ENCODE measurements around the gene FAM8A1. TPM values are rescaled to one million over a fixed set of nuclear protein-coding genes. Genes with fewer than 3 reads are reported as not detected.

The FAM8A1 gene
- total and polyA plus RNA-seq, 4 donors = 12.1 to 38.4 (median 18.0) TPM

DNA sequence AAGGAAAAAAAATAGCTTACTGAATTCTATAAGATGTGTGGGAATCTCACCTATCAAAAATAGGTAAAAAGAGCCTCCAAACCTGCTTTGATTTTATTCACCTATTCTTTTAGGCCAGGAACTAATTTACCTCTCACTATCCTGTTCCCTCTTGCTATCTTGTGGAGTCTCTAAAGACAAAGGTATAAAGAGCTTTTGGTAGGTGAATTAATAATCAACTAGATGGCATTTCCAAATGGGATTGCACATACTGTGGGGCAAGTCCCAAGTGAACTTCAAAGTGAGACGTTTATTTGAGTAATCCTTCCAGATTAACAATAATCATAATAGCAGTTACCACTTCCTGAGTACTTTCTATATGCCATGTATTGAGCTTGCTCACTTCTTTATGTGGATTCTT lies 2.8 kb downstream of the FAM8A1 start:
- Histone ChIP-seq H3K4me3 (no peak overlapping the region), H3K27ac (ENCODE audit: low read depth in 1 of 2, low read length in 1 of 2) (no peak overlapping the region), H3K9me3 (ENCODE audit: control insufficient read depth in 4 of 4, insufficient read depth in 3 of 4, low read length in 3 of 4) (no peaks in the 10 kb centered on the region), H3K36me3 (ENCODE audit: control insufficient read depth in 4 of 4, insufficient read depth in 4 of 4, low read length in 4 of 4) (peaks cover 3 to 31% (median 12%) of the 10 kb centered on the region in 4 donors), H3K9ac (ENCODE audit: insufficient read depth in 1 of 2, low read length in 2 of 2) (no peak overlapping the region), H3K4me1 (ENCODE audit: control insufficient read depth in 5 of 5, insufficient read depth in 5 of 5, low read length in 5 of 5) (peaks cover 3 to 11% (median 5%) of the 10 kb centered on the region in 5 donors), H3K27me3 (ENCODE audit: control insufficient read depth in 3 of 3, insufficient read depth in 3 of 3, low read length in 2 of 3) (no peaks in the 10 kb centered on the region)
- ATAC-seq (ENCODE audit: insufficient read depth, low FRiP score) (no peak), DNase-seq (no peak)
- WGBS, 2 donors = 9 to 10% methylated on average over 1 of the region's 1 CpG
- TF ChIP-seq, protein P1, sequence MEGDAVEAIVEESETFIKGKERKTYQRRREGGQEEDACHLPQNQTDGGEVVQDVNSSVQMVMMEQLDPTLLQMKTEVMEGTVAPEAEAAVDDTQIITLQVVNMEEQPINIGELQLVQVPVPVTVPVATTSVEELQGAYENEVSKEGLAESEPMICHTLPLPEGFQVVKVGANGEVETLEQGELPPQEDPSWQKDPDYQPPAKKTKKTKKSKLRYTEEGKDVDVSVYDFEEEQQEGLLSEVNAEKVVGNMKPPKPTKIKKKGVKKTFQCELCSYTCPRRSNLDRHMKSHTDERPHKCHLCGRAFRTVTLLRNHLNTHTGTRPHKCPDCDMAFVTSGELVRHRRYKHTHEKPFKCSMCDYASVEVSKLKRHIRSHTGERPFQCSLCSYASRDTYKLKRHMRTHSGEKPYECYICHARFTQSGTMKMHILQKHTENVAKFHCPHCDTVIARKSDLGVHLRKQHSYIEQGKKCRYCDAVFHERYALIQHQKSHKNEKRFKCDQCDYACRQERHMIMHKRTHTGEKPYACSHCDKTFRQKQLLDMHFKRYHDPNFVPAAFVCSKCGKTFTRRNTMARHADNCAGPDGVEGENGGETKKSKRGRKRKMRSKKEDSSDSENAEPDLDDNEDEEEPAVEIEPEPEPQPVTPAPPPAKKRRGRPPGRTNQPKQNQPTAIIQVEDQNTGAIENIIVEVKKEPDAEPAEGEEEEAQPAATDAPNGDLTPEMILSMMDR (IDR thresholded peaks at IDR 0.05; ENCODE audit: control extremely low read depth, extremely low read depth) = no peak

DNA sequence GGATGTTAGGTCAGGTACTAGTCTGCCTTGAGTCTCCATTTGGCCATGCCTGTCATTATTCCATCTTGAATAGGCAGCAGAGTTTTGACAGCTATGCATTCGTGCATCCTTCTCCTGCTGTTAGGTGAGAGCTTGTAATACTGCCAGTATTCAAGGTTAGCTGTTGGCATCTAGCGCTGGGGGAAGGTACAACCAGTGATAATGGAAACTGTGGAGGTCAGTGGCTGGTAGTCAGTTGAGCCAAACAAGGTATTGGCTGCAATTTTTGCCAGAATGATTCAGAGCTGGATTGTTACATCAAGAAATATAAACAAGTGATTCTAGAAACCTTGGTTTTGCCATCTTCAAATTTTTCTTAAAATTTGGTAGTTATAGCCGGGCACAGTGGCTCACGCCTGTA lies 6.5 kb downstream of the FAM8A1 start:
- ATAC-seq (ENCODE audit: insufficient read depth, low FRiP score) = no peak
- DNase-seq = no peak
- H3K27me3 ChIP-seq (ENCODE audit: control insufficient read depth in 3 of 3, insufficient read depth in 3 of 3, low read length in 2 of 3) = no peaks in the 10 kb centered on the region
- H3K27ac ChIP-seq (ENCODE audit: low read depth in 1 of 2, low read length in 1 of 2) = no peak overlapping the region
- H3K9me3 ChIP-seq (ENCODE audit: control insufficient read depth in 4 of 4, insufficient read depth in 3 of 4, low read length in 3 of 4) = no peaks in the 10 kb centered on the region
- TF ChIP-seq, protein P1 (IDR thresholded peaks at IDR 0.05; ENCODE audit: control extremely low read depth, extremely low read depth) = no peak
- peaks cover 0 to 6% (median 4%) of the 10 kb centered on the region in 5 donors for H3K4me1 ChIP-seq (ENCODE audit: control insufficient read depth in 5 of 5, insufficient read depth in 5 of 5, low read length in 5 of 5)
- peaks cover 5 to 33% (median 15%) of the 10 kb centered on the region in 4 donors for H3K36me3 ChIP-seq (ENCODE audit: control insufficient read depth in 4 of 4, insufficient read depth in 4 of 4, low read length in 4 of 4)
- WGBS, 2 donors = 97 to 98% methylated on average over 4 of the region's 4 CpGs
- no peak overlapping the region for H3K4me3 ChIP-seq
- no peak overlapping the region for H3K9ac ChIP-seq (ENCODE audit: insufficient read depth in 1 of 2, low read length in 2 of 2)

DNA sequence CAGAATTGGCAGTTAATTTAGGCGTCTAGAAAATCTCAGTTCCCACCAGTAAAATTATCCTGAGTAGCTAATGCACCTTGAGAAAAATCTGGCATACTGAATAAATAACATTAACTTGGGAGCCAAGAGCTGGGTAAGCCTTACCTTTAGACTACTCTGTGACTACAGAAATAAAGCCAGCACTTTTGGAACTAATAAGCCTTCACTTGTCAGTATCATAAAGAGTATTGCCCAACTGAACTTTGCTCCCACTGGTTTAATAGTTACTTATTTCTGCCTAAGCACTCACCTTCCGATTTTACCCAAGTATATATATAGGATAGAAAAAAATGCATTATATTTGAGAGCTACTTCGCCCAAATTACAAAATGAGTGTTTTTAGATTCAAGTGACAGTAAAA lies 10.7 kb downstream of the FAM8A1 start:
- H3K9me3 ChIP-seq (ENCODE audit: control insufficient read depth in 4 of 4, insufficient read depth in 3 of 4, low read length in 3 of 4) = no peaks in the 10 kb centered on the region
- H3K4me3 ChIP-seq = no peak overlapping the region
- H3K27ac ChIP-seq (ENCODE audit: low read depth in 1 of 2, low read length in 1 of 2) = no peak overlapping the region
- TF ChIP-seq, protein P1 (IDR thresholded peaks at IDR 0.05; ENCODE audit: control extremely low read depth, extremely low read depth) = no peak
- no peaks in the 10 kb centered on the region for H3K27me3 ChIP-seq (ENCODE audit: control insufficient read depth in 3 of 3, insufficient read depth in 3 of 3, low read length in 2 of 3)
- H3K36me3 ChIP-seq (ENCODE audit: control insufficient read depth in 4 of 4, insufficient read depth in 4 of 4, low read length in 4 of 4) = peaks cover 4 to 19% (median 9%) of the 10 kb centered on the region in 4 donors
- H3K4me1 ChIP-seq (ENCODE audit: control insufficient read depth in 5 of 5, insufficient read depth in 5 of 5, low read length in 5 of 5) = no peaks in the 10 kb centered on the region
- 83 to 91% methylated on average over 3 of the region's 3 CpGs for WGBS, 2 donors
- DNase-seq (no peak), ATAC-seq (ENCODE audit: insufficient read depth, low FRiP score) (no peak)
- H3K9ac ChIP-seq (ENCODE audit: insufficient read depth in 1 of 2, low read length in 2 of 2) = no peak overlapping the region

DNA sequence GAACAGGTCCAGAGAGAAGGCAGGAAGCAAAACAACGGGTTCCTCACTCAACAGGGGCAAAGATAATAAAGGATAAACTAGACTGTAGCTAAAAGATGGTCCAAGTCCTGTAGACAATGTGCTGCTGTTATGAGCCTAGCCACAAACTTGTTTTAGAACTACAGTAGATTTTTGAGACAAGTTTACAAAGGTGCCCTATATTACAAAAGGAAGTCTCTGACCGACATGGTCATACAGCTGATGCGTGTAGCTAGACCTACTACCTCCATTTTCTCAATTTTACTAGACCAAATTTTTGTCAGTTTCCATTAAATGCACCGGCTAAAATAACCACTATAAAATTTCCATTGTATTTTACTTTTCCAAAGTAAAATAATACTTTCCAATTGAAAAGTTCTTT lies 11.9 kb downstream of the FAM8A1 start:
- no peaks in the 10 kb centered on the region for H3K4me1 ChIP-seq (ENCODE audit: control insufficient read depth in 5 of 5, insufficient read depth in 5 of 5, low read length in 5 of 5)
- H3K9ac ChIP-seq (ENCODE audit: insufficient read depth in 1 of 2, low read length in 2 of 2) = no peak overlapping the region
- no peaks in the 10 kb centered on the region for H3K27me3 ChIP-seq (ENCODE audit: control insufficient read depth in 3 of 3, insufficient read depth in 3 of 3, low read length in 2 of 3)
- peaks cover 7 to 18% (median 13%) of the 10 kb centered on the region in 4 donors for H3K36me3 ChIP-seq (ENCODE audit: control insufficient read depth in 4 of 4, insufficient read depth in 4 of 4, low read length in 4 of 4)
- no peak overlapping the region for H3K27ac ChIP-seq (ENCODE audit: low read depth in 1 of 2, low read length in 1 of 2)
- ATAC-seq (ENCODE audit: insufficient read depth, low FRiP score) (no peak), DNase-seq (no peak)
- H3K4me3 ChIP-seq = no peak overlapping the region
- TF ChIP-seq, protein P1 (IDR thresholded peaks at IDR 0.05; ENCODE audit: control extremely low read depth, extremely low read depth) = no peak
- 90 to 95% methylated on average over 4 of the region's 4 CpGs for WGBS, 2 donors
- H3K9me3 ChIP-seq (ENCODE audit: control insufficient read depth in 4 of 4, insufficient read depth in 3 of 4, low read length in 3 of 4) = no peaks in the 10 kb centered on the region
